OCI-M2 (cell line): ENCODE results near the gene EML1.
"Not testable (repeated sequence)": the region's sequence is repeated elsewhere in the genome, so short reads cannot be mapped to it uniquely, and the experiment has no call there.

Source experiments
- DNase-seq: peaks from one replicate; lab custom pipeline; 2025; ENCODE audit not compliant: unreplicated experiment; lab: John Stamatoyannopoulos, UW

EML1 gene

DNA sequence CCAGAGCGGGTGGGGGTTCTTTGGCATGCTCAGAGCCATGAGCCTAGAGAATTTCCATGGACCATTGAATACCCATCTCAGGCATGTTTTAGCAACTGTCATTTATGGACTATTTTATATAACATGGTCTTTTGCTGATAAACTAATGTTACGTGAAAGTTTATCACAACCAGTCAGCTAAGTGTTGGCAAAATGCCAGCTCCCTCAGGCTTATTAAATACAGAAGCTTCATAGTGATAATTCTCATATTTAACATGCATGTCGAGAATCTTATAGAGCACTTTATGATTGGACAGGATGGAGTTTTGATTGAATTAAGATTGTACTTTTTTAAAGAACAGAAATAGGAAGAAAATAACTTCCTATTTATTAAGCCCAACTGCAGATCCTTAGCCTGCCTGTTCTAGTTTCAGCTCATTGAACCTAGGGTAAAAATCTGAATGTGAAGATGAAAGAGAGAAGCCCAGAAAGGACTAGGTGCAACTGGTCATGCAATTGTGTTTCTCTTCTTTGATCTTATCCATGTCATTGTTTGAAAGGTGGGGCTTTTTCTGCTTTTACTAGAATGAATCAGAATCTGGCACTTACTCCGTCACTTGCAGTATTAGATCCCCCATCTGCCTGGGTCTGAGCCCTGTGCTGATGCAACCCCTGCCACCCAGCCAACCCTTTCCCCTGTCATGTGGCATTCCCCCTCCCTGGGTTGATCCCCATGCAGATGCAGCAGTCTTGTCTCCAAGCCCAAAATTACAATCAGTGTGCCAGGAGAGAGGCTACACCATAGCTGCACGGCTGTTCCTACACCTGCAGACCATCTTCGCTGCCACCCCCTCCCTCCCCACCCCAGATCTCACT, 137.4 kb downstream of the EML1 start:
- DNase-seq, result no peak

DNA sequence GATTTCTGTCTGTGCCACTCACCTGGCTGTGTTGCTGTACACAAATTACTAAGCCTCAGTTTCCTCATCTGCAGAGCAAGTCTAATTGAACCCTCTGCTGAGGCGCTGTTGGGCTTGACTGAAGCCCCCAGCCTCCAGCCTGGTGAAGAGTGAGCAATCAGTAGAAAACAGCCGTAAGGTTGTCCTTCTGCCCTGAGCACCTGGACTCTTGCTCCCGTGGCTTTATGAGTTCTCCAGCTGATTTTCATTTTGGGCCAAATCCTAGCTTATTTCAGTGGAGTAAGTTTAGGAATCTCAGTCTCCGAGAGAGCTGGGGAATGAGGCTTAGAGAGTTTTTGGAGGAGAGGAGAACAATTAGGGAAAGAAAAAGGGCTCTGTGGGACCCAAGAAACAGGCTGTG, 138.1 kb downstream of the EML1 start:
- DNase-seq, result no peak

DNA sequence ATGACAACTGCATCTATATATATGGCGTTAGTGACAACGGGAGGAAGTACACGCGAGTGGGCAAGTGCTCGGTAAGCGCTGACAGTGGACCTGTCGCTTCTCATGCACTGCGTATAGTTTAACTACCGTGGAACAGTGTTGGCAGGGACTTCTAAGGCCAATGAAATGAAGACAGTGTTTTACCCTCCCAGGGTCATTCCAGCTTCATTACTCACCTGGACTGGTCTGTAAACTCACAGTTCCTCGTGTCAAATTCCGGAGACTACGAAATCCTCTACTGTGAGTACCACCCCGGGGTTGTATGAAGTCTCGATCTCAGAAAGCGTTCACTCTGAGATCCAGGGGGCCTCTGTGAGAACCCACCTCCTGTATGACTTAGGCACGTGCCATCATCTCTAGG, 142.8 kb downstream of the EML1 start:
- DNase-seq, result no peak

DNA sequence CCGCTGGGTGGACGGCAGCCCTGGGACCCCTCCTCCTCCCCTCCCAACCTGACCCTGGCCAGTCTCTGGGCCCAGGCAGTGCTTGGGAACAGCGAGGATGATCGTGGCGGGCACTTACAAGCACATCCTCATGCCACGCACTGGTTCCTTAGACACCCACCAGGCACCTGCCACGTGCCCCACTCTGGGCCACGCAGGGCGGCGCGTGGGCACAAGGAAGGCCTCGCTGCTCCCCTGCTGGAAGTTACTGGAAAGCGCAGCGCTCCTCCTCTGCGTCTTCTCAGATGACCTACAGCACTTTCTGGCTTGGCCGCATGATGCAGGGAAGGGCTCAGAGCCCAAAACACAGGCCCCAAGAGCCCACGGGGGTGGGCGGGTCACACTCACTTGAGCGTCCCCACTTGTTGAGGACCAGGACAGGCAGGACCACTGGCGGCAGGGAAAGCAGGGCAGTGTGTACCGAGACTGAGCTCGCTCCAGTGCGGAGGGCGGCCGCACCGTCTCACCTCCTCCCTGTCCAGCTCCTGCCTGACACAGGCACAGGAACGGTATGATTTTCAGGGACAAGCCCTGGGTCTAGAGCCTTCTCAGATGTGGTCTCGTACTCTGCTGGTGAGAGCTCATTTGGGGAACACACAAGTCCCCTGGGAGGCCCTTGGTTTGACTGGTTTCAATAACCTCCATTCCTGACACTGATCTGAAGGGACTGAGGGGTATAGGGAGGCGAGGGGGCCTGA, 143.7 kb downstream of the EML1 start:
- no peak for DNase-seq

DNA sequence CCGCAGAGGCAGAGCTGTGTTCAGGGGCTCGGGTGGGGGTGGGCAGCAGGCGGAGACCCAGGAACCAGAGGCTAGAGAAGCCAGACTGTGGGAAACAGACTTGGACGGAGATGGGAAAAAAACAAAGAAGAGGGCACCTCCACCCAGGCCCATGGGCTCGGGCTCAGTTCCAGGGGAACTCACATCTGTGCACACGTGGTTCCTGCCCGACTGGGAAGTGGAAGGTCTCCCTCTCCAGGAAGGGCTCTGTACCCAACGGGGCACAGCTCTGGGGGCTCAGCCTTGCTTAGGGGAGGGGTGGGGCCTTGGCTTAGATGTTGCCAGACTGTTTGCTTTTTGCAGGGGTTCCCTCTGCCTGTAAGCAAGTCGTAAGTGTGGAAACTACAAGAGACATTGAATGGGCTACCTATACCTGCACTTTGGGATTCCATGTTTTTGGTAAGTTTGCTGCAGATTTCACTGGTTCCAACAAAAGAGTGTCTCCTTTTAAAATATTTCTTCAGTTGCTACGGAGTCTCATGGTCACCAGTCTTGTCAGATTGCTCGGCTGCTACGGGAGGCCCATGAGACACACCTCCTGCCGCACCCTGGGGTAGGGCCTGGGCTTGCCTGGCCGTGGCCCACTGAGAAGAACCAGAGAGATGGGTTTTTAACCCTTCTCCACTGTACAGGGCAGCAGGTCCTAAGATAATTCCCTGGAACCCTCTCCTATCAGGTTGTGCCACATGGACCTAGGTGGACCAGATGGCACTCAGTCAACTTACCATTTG, 144.4 kb downstream of the EML1 start:
- DNase-seq, result no peak

DNA sequence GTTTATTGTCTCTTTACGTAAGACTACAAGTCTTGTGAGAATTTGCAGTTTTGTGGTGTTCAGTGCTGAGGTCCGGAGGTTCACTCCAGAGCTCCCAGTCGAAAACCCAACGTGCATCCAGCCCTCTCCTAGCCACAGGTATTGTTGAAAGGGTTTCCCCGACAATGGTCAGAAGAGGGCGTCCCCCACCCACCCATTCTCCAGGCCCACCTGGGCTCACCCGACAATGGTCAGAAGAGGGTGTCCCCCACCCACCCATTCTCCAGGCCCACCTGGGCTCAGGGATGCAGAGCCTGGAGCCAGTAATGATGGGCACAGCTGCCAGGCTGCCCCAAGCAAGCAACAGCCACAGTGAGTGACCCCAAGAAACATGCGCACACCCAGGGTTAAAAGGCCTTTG, 145.2 kb downstream of the EML1 start:
- no peak for DNase-seq

DNA sequence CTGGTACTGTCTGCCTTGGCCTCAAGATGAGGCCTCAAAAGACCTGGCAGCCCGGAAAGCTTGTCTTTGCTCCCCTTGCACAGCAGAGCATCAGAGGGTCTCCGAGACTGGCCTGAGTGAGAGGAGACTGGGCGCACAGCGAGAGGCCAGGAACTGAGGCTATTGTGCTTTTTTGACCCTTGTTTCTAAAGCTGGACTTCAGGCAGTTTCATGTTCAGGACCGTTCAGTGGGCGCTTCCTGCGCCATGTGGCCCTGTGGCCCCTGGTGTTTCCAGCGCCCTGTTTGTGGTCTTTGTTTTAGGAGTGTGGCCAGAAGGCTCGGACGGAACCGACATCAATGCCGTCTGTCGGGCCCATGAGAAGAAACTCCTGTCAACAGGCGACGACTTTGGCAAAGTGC, 145.7 kb downstream of the EML1 start:
- no peak for DNase-seq

DNA sequence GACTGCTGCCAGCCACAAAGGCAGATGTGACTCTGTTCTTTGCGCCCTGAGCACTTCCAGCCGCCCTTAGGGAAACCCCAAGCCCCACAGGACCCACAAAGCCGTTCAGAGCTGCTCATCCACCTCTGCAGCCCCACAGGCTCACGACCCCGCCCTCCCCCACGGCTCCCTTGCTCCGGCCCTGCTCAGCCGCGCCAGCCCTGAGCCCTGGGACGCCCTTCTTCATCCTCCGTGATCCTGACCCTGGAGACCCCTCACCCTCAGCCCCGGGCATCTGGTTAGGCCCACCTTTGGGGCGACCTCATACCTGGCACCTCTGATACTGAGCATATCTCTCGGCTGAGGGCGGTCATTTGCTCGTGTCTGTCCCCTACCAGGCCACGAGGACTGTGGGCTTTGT, 146.2 kb downstream of the EML1 start:
- DNase-seq, result no peak

DNA sequence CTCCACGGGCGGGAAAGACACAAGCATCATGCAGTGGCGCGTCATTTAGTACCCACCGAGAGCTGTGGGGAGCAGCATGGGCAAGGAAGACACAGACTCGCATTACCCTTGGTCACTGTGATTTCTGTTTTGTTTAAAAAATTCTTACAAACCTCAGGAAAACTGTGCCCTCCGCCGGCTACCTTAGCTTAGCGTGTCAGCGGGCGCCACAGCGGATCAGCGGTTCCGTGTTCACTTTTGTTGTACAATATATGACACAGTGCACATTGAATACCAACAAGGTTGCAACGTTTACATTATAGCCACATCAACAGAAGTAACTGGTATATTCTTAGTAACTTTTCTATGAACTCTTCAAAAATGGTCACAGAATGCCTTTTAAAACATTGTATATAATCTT, 146.9 kb downstream of the EML1 start:
- DNase-seq, result no peak

DNA sequence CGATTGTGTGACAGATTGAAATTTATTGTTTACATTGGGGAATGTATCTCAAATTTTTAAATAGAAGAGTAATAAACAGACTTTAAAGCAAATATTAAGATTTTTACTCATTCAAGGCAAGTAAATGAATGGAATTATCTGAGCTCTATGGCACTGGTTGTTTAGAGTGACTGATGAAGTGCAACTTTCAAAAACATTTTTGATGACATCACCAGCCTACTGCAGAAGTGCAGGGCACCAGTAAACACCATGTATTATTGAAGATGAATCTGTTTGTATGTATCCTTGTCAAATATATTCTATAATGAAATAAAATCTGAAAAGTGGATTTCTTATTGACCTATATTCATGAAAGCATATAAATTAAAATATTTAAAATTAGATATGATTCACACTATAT, 148.0 kb downstream of the EML1 start:
- no peak for DNase-seq

DNA sequence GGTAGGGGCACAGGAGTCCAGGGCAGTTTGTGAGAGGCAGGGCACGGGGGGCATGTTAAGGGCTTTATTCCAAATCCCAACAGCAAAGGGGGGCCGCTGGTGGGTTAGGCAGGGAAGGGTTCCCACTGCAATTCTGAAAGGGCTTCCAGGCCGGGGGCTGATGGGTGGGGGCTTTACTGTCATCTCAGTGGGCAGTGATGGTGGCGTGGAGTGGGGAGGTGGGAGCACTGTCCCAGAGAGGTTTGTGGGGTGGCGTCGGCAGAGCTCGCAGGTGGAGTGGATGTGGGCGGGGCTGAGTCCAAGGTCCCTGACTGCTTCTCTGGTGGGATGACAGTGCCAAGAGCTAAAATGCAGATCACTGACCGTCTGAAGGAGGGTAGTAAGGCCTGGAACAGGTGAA, 150.4 kb downstream of the EML1 start:
- no peak for DNase-seq

DNA sequence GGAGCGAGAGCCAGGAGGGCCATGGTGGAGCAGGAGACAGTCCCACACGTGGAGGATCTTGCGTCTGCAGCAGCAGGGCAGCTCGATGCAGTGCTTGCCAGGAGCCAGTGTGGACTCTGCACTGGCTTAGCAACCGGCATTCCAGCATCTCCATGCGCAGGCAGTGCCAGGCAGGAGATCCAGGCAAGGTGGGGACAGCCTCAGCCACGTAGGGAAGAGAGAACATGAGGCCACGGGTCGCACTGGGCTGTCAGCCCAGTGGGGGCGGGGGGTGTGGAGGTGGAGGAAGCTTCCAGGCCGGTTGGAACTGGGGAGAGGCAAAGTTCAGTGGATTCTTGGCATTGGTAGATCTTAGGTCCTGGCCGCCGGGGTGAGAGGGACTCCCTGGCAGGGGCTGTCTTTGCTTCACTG, 151.0 kb downstream of the EML1 start:
- DNase-seq, result no peak

DNA sequence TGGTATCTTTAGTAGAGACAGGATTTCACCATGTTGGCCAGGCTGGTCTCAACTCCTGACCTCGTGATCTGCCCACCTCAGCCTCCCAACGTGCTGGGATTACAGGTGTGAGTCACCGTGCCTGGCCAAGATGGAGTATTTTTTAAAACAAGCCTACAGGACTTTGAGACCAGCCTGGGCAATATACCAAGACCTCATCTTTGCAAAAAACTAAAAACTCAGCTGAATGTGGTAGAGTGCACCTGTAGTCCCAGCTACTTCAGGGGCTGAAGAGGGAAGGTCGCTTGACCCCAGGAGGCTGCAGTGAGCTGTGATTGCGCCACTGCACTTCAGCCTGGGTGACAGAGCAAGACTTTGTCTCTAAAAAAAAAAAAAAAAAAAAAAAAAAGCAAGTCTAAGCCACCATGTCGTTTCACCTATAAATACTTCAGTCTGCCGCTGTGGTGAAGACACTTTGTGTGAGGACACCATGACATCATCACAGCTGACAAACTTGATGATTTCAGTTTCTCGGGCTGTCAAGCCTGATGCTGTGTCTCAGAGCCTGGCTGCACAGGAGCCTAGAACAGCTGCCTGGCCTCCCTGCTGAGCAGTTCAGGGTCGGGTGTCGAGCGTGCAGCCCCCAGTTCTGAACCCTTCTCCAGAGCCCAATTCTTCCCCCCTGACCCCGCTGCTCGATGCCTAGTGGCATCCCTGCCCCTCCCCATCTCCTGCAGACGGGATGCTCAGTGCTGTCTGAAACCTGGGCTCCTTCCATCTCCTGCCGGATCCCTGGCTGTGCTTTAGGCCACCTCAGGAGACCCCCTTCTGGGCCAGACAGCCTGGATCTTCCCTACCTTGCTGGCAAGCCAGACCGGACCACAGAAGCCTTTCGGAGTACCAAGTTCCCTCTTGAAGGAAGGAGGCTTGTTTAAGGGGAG, 152.8 kb downstream of the EML1 start:
- no peak for DNase-seq

DNA sequence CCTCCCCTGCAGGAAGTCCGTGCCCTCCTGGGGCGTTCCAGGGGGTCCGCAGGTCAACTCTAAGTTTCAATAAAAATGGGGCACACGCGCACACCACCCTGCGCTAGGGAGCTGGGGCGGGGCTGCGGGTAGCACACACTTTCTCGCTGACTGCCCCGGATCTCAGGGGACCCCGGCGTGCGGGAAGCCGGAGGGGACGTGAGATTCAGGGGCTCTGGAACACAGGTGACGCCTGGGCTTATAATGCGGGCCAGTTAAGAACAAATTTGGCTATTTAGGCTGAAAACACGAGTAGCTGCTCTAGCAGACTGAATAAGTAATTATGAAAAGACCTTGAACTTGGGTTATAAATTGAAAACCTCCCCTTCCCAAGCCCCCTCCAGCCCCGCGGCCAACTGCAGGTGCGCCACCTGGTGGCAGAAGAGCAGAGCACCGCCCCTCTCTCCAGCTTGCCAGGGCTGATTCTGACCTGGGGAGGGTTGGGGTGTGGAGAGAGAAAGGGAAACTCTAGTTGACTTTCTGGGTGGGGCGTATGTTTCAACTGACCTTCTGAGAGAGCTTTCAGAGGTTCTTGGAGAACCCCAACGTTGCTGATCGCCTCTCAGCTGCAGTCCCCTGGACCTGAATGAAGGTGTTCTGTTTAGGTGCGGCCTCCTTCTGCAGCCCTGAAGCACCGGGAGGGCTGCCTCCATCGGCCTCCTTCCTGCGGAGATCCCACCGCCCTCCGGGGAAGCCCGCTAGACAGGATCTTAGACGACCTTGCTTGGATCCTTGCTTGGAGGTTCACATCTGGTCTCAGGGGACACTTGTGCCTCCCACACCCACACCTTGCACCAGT, 153.7 kb downstream of the EML1 start:
- no peak for DNase-seq

DNA sequence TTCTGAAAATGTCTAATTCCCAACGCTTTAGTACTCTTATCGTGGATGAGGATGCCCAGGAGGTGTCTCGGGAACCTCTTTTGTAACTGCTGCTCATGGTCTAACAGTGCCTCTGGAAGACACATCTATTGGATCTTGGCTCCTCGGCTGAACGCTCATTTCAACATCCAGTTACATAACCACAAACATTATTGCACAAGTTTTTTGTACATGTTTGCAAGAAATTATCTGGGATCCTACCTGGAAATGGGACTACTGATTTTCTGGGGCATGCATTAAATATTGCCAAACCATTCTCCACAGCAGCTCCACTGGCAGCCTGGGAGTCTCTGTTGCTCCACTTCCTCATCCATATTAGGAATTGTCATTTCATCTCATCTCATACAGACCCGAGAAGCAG, 154.5 kb downstream of the EML1 start:
- DNase-seq, result no peak

DNA sequence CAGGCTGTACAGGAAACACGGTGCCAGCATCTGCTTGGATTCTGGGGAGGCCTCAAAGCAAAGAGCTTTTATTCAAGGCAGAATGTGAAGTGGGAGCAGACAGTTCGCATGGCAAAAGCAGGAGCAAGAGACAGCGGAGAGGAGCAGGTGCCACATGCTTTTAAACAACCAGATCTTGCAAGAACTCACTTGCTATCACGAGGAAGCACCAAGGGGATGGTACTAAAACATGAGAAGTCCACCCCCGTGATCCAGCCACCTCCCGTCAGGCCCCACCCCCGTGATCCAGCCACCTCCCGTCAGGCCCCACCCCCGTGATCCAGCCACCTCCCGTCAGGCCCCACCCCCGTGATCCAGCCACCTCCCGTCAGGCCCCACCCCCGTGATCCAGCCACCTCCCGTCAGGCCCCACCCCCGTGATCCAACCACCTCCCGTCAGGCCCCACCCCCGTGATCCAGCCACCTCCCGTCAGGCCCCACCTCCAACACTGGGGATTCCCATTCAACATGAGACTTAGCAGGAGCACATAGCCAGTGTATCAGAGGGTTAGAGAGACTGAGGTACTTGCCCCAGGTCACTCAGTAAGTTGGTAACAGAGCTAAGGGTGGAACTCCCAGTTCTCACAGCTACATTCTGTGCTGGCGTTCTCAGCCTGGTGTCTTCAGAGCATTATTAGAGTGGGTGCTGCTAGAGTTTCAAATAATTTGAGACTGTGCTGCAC, 156.0 kb downstream of the EML1 start:
- DNase-seq, result not testable (repeated sequence)

DNA sequence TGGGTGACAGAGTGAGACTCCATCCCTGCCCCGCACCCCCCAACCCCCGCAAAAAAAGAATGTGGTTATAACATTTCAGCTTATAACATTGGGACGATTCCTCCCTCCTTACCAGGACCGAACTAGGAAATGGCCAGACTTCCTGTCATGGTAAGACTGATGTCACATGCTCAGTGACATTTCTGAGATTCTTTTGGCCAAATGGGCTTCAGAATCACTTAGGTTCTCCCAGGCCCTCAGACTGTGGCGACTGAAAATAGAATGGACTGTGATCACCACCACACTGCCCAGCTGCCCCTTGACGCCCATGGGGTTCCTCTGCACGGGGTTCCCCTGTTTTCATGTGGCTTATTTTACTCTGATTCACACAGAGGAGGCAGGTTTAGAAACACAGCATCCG, 157.0 kb downstream of the EML1 start:
- DNase-seq, result no peak

DNA sequence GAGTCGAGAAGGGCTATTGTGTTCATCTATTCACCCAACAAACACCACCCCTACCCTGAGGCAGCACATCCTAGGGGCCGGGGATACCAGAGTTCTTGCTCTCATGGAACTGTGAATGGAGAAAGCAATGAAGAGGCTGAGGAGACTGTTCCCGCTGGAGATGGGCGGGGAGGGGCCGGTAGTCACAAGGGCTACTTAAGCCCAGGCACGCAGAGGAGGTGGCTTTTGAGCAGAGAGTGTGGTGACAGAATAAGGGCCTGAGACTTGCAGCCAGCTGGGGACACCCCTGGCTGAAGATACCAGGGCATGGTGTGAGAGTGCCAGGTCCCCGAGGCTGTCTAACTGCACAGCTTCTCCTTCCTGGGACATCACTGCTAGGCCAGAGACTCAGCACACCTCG, 157.9 kb downstream of the EML1 start:
- DNase-seq, result no peak

DNA sequence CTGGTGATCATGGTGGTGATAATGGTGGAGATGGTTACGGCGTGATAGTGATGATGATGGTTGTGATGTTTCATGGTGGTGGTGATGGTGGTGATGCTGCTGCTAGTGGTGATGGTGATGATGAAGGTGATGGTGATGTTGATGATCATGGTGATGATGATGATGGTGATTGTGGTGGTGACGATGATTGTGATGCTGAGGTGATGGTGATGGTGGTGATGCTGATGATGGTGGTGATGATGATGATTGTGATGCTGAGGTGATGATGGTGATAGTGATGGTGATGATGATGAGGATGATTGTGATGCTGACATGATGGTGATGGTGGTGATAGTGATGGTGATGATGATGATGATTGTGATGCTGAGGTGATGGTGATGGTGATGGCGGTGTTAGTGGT, 158.8 kb downstream of the EML1 start:
- no peak for DNase-seq
